Measurements from ENCODE around the gene MLST8. TPM values are rescaled to one million over a fixed set of nuclear protein-coding genes. Genes with fewer than 3 reads are reported as not detected.

The MLST8 gene
- total and polyA plus RNA-seq, 2 donors (not counting 1 experiment from before 2014, with no cell fraction given): 36.1 to 112 TPM

GRCh38 chr16:2204416-2205103 is 694 bp upstream of the MLST8 start:
- H2AFZ ChIP-seq (ENCODE audit: insufficient read depth, low read depth, low read length, poor library complexity, severe bottlenecking): peak overlapping the region; percentile 95

More at GRCh38 chr16:2204416-2205103, 694 bp upstream of the MLST8 start:
- Histone ChIP-seq H3K4me1 (ENCODE audit: control insufficient read depth in 2 of 2, insufficient read depth in 2 of 2, low read length in 2 of 2) (peaks cover 12 to 22% of the 10 kb centered on the region in 2 donors), H3K36me3 (replicated peaks in 1 of 2; ENCODE audit: control extremely low read depth in 1 of 2, control insufficient read depth in 1 of 2, extremely low read depth in 1 of 2, insufficient read depth in 2 of 2, low read length in 1 of 2) (peaks cover 0 to 27% of the 10 kb centered on the region in 2 experiments), H3K79me2 (ENCODE audit: control insufficient read depth, insufficient read depth, low read length) (peaks cover 22% of the 10 kb centered on the region), H3K9ac (ENCODE audit: low read length) (peak overlapping the region; percentile 88), H3K27ac (ENCODE audit: low read length in 2 of 2) (peak overlapping the region; percentile 86 to 89), H4K20me1 (ENCODE audit: control insufficient read depth, insufficient read depth, low read length, poor library complexity, severe bottlenecking) (no peaks in the 10 kb centered on the region), H3K9me3 (ENCODE audit: control extremely low read depth in 1 of 3, control insufficient read depth in 2 of 3, insufficient read depth in 1 of 3, low read length in 2 of 3) (no peaks in the 10 kb centered on the region), H3K4me2 (replicated peaks; ENCODE audit: low read depth, low read length, poor library complexity, severe bottlenecking) (peak overlapping the region; percentile 97), H3K27me3 (replicated peaks in 1 of 4; ENCODE audit: control extremely low read depth in 1 of 4, control insufficient read depth in 3 of 4, insufficient read depth in 4 of 4, low read length in 3 of 4) (no peaks in the 10 kb centered on the region), H3K4me3 (ENCODE audit: control extremely low read depth in 1 of 5, extremely low read depth in 1 of 5, insufficient read depth in 1 of 5, low read depth in 2 of 5, low read length in 4 of 5) (peak overlapping the region; percentile 13 to 94 (median 76))
- ATAC-seq (ENCODE audit: low read depth): no peak
- H3K4me3 Mint-ChIP-seq: peak overlapping the region; percentile 87
- no peak for DNase-seq
- POLR2A ChIA-PET: interaction anchor here (0.8 to 1.7 kb wide), 4 partner anchors 10 to 328 kb away, joined by 3 to 8 read pairs (median 4); partner anchors contain the start of genes ECI1 and RNPS1
- CTCF ChIA-PET: interaction anchor here (1.0 to 3.4 kb wide), 4 partner anchors 10 to 50 kb away, joined by 3 to 20 read pairs (median 5); partner anchors contain the start of genes ECI1 and TRAF7
- intact Hi-C loops (cut with micrococcal nuclease): loop anchor here (1.0 to 2.0 kb wide), 6 partner anchors 11 to 309 kb away; partner anchors contain the start of genes ATP6V0C, E4F1, ECI1 and RNPS1
- WGBS (ENCODE audit: insufficient coverage): 98% methylated on average over 10 of the region's 13 CpGs
- TF ChIP-seq EZH2 (IDR thresholded peaks at IDR 0.05; ENCODE audit: borderline replicate concordance, insufficient read depth, low read depth, low read length, poor library complexity, severe bottlenecking) (no peak), CTCF (IDR thresholded peaks at IDR 0.05) (no peak)
- H3K27me3 Mint-ChIP-seq: peaks cover 5% of the 10 kb centered on the region
- H3K9me3 Mint-ChIP-seq (ENCODE audit: insufficient read depth): no peaks in the 10 kb centered on the region
- peaks cover 21% of the 10 kb centered on the region for H3K4me1 Mint-ChIP-seq
- H3K27ac Mint-ChIP-seq: peak overlapping the region; percentile 76

Measured in B cell (primary cell).